HEK293T (cell line): ENCODE results near the gene GABBR2.

ENCODE experiments used
- CTBP1 ChIP-seq: fragments of 450-650 bp; IDR thresholded peaks from 2 replicates; pipeline ENCODE4 v1.6.1; 2016; ENCODE audit warnings: borderline replicate concordance
- FOXM1 ChIP-seq: fragments of 450-650 bp; IDR thresholded peaks from 2 replicates; pipeline ENCODE4 v1.6.1; 2017; ENCODE audit warnings: mild to moderate bottlenecking, borderline replicate concordance
- SP1 ChIP-seq: fragments of 450-650 bp; IDR thresholded peaks from 2 replicates; pipeline ENCODE4 v1.6.1; 2017
- SUZ12 ChIP-seq: fragments of 450-650 bp; IDR thresholded peaks from 2 replicates; pipeline ENCODE4 v1.6.1; 2016; ENCODE audit warnings: mild to moderate bottlenecking
- ZNF384 ChIP-seq: fragments of 450-650 bp; IDR thresholded peaks from 2 replicates; pipeline ENCODE4 v1.6.1; 2016

DNA sequence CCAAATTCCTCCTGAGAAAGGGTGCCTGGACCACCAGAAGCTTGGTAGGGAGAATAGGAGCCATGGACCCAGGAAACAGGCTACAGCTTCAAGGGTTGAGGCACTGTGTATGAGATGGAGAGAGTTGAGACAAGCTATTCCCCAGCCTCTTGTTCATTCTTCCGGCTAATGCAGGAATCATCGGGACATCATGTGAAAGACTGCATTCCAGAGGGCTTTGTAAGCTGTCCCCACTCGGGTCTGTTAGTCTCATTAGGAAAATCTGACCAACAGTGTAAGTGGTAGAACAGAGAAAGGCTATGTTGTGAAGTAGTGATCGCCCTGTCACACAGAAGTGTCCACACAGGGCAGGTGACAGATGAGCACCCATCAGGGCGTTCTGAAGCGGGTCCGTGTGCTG lies 81.4 kb downstream of the GABBR2 start:
- TF ChIP-seq ZNF384: no peak
- TF ChIP-seq SP1: no peak
- no peak for TF ChIP-seq CTBP1
- TF ChIP-seq FOXM1: no peak
- TF ChIP-seq SUZ12: no peak
